Dermis microvascular lymphatic vessel endothelial cell (primary cell): ENCODE measurements around the gene HNRNPA1. TPM values are rescaled to one million over a fixed set of nuclear protein-coding genes. Genes with fewer than 3 reads are reported as not detected.

Experiments
- DNase-seq, 2 donors: peaks; one replicate each; pipeline versions ENCODE4 v3.0.0 to v3.0.0-alpha.2; 2010; ENCODE audit warnings: low read depth in 2 of 2
- total RNA-seq: library from RNA; depleted of rRNA; stranded (reverse); fragments of >200 nt; gene quantifications from 2 replicates; pipeline ENCODE4 v1.2.1, GENCODE V29; 2014

The HNRNPA1 gene
- total RNA-seq, 1 donor from 2014 or later, result 443 TPM

DNA sequence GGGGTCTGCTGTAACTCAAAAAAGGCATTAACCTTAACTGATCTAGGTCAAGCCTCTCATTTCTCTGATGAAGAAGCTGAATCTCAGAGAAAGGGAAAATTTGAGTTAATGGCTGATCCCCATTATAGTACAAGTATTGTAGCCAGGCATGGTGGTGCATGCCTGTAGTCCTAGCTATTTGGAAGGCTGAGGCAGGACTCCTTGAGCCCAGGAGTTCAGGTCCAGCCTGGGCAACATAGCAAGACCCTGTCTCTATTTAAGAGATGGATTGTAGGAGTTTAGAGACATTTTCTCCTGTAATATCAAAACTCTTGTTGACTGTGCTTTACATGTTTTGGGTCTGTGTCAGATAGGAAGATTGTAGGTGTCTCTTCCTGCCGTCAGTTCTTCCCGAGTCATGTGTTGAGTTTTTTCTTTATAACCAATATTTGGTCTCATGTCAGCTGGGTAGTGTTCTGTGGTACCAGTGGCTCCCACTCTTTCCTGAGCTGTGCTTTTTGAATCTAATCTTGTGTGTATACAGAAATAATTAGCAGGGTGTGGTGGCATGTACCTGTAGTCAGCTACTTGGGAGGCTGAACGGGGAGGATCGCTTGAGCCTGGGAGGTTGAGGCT is 53.0 kb downstream of the HNRNPA1 start:
- no peak for DNase-seq

Other genes starting within 250 kb of the HNRNPA1 start
- gene HOXC5, start 247.7 kb upstream of the HNRNPA1 start, total RNA-seq, result not detected in 2 replicates
- gene HOXC4, start 226.9 kb upstream of the HNRNPA1 start, total RNA-seq, result not detected in 2 replicates
- gene SMUG1, start 91.7 kb upstream of the HNRNPA1 start, total RNA-seq, result 16.2 and 17.5 TPM in 2 replicates
- 30.9 and 31.9 TPM in 2 replicates for gene CBX5, start 604 bp upstream of the HNRNPA1 start, total RNA-seq
- gene NFE2, start 20.3 kb downstream of the HNRNPA1 start, total RNA-seq, result not detected in 2 replicates
- 75.4 and 96.7 TPM in 2 replicates for gene COPZ1, start 44.4 kb downstream of the HNRNPA1 start, total RNA-seq
- gene GPR84, start 83.8 kb downstream of the HNRNPA1 start, total RNA-seq, result not detected in 2 replicates
- gene ZNF385A, start 104.0 kb downstream of the HNRNPA1 start, total RNA-seq, result 0.26 and 0.89 TPM in 2 replicates
- 299 and 342 TPM in 2 replicates for gene ITGA5, start 138.5 kb downstream of the HNRNPA1 start, total RNA-seq
- not detected in 2 replicates for gene GTSF1, start 192.9 kb downstream of the HNRNPA1 start, total RNA-seq
- under 0.01 TPM in 1 of 2 replicates, not detected in the other for gene NCKAP1L, start 217.0 kb downstream of the HNRNPA1 start, total RNA-seq